ENCODE results near the gene TMEM187. TPM values are rescaled to one million over a fixed set of nuclear protein-coding genes. Genes with fewer than 3 reads are reported as not detected.

TMEM187 gene
- total RNA-seq, 2 experiments from 2014 or later = 6.2 to 6.7 TPM

- CTCF ChIA-PET = interaction anchor here (0.6 to 2.6 kb wide), 20 partner anchors 10 to 122 kb away, joined by 3 to 12 read pairs (median 4); partner anchors contain the start of gene TMEM187
- intact Hi-C loops (cut with micrococcal nuclease) = loop anchor here (1.0 kb wide), 1 partner anchor 38 kb away; no protein-coding TSS in a partner anchor
- H3K27me3 Mint-ChIP-seq (ENCODE audit: low read depth) = no peaks in the 10 kb centered on the region
- peaks cover 19% of the 10 kb centered on the region for H3K36me3 Mint-ChIP-seq (ENCODE audit: low read depth)
- no peak overlapping the region for H3K4me3 Mint-ChIP-seq
- H3K27ac Mint-ChIP-seq = peak overlapping the region; percentile 41
- no peaks in the 10 kb centered on the region for H3K9me3 Mint-ChIP-seq
- peaks cover 10% of the 10 kb centered on the region for H3K4me1 Mint-ChIP-seq (ENCODE audit: low read depth)
- peak; percentile 46 for DNase-seq
These were observed 41.2 kb downstream of the TMEM187 start for GRCh38 chrX:154013614-154014360.

DNA sequence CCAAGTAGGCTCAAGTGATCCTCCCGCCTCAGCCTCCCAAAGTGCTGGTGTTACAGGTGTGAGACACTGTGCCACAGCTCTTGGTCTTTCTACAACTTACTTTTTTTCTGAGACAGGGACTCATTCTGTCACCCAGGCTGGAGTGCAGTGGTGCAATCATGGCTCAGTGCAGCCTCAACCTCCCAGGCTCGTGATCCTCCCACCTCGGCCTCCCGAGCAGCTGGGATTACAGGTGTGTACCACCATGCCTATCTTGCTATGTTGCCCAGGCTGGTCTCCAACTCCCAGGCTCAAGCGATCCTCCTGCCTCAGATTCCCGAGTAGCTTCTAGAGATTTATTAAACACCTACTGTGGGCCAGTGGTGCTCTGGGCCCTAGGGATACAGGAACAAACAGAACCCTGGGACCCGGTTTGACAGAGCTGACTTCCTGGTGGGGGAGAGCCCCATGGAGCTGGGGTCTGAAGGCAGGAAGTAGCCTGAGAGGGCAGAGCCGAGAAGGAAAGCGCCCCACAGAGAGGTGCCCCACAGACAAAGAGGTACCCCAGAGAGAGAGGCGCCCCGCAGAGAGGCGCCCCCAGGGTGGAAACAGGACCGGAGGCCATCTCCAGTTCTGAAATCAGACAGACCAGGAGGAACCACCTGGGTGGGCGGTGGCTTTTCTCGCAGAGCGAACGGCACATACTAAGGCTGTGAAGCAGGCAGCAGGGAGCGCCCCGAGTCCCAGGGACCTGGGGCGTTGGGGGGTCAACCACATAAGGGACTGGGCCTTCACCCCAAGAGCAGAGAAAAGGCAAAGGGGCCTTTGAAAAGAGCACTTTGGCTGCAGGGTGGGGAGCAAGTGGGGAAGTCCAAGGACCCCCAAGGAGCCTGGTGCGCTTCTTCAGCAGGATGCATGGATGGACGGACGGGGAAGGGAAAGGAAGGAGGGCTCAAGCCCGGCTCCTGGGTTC lies 42.2 kb downstream of the TMEM187 start:
- Mint-ChIP-seq H3K27ac (no peak overlapping the region), H3K4me1 (ENCODE audit: low read depth) (peaks cover 11% of the 10 kb centered on the region), H3K9me3 (no peaks in the 10 kb centered on the region), H3K36me3 (ENCODE audit: low read depth) (peaks cover 21% of the 10 kb centered on the region), H3K4me3 (no peak overlapping the region), H3K27me3 (ENCODE audit: low read depth) (no peaks in the 10 kb centered on the region)
- intact Hi-C loops (cut with micrococcal nuclease) = loop anchor here (5.0 kb wide), 1 partner anchor 32 kb away; no protein-coding TSS in a partner anchor
- DNase-seq = no peak
- CTCF ChIA-PET = interaction anchor here (0.6 to 2.6 kb wide), 14 partner anchors 11 to 121 kb away, joined by 3 to 12 read pairs (median 5); partner anchors contain the start of gene TMEM187

- Mint-ChIP-seq H3K4me3 (peak overlapping the region; percentile 12), H3K9me3 (no peaks in the 10 kb centered on the region), H3K4me1 (ENCODE audit: low read depth) (peaks cover 11% of the 10 kb centered on the region), H3K27ac (peak overlapping the region; percentile 36), H3K27me3 (ENCODE audit: low read depth) (no peaks in the 10 kb centered on the region), H3K36me3 (ENCODE audit: low read depth) (peaks cover 21% of the 10 kb centered on the region)
- CTCF ChIA-PET = no interaction called here
- intact Hi-C loops (cut with micrococcal nuclease) = loop anchor here (5.0 kb wide), 1 partner anchor 33 kb away; no protein-coding TSS in a partner anchor
- no peak for DNase-seq
These were observed 43.2 kb downstream of the TMEM187 start for GRCh38 chrX:154015581-154016264.

GRCh38 chrX:154016366-154017076 lies 44.0 kb downstream of the TMEM187 start:
- Mint-ChIP-seq H3K27ac (peak overlapping the region; percentile 36), H3K36me3 (ENCODE audit: low read depth) (peaks cover 21% of the 10 kb centered on the region)
- CTCF ChIA-PET = no interaction called here

GRCh38 chrX:154017766-154018517 lies 45.4 kb downstream of the TMEM187 start:
- no peaks in the 10 kb centered on the region for H3K9me3 Mint-ChIP-seq

More at GRCh38 chrX:154016366-154017076, 44.0 kb downstream of the TMEM187 start:
- Mint-ChIP-seq H3K4me3 (no peak overlapping the region), H3K9me3 (no peaks in the 10 kb centered on the region), H3K4me1 (ENCODE audit: low read depth) (peaks cover 19% of the 10 kb centered on the region), H3K27me3 (ENCODE audit: low read depth) (no peaks in the 10 kb centered on the region)
- intact Hi-C loops (cut with micrococcal nuclease) = loop anchor here (5.0 kb wide), 1 partner anchor 34 kb away; no protein-coding TSS in a partner anchor
- DNase-seq = no peak

GRCh38 chrX:154018518-154019060 lies 46.0 kb downstream of the TMEM187 start:
- Mint-ChIP-seq H3K27me3 (ENCODE audit: low read depth) (no peaks in the 10 kb centered on the region), H3K4me3 (peak overlapping the region; percentile 84), H3K27ac (peak overlapping the region; percentile 90), H3K9me3 (no peaks in the 10 kb centered on the region), H3K4me1 (ENCODE audit: low read depth) (peaks cover 19% of the 10 kb centered on the region), H3K36me3 (ENCODE audit: low read depth) (peaks cover 20% of the 10 kb centered on the region)
- no peak for DNase-seq
- CTCF ChIA-PET = interaction anchor here (0.6 to 1.3 kb wide), 2 partner anchors 33 to 75 kb away, joined by 3 to 6 read pairs; no protein-coding TSS in a partner anchor
- intact Hi-C loops (cut with micrococcal nuclease) = loop anchor here (5.0 kb wide), 1 partner anchor 36 kb away; no protein-coding TSS in a partner anchor

More at GRCh38 chrX:154017766-154018517, 45.4 kb downstream of the TMEM187 start:
- Mint-ChIP-seq H3K27me3 (ENCODE audit: low read depth) (no peaks in the 10 kb centered on the region), H3K4me3 (peak overlapping the region; percentile 84), H3K27ac (peak overlapping the region; percentile 90), H3K36me3 (ENCODE audit: low read depth) (peaks cover 21% of the 10 kb centered on the region), H3K4me1 (ENCODE audit: low read depth) (peaks cover 19% of the 10 kb centered on the region)
- intact Hi-C loops (cut with micrococcal nuclease) = loop anchor here (5.0 kb wide), 1 partner anchor 36 kb away; no protein-coding TSS in a partner anchor
- DNase-seq = no peak
- CTCF ChIA-PET = interaction anchor here (0.6 to 1.3 kb wide), 2 partner anchors 34 to 75 kb away, joined by 3 to 6 read pairs; no protein-coding TSS in a partner anchor

DNA sequence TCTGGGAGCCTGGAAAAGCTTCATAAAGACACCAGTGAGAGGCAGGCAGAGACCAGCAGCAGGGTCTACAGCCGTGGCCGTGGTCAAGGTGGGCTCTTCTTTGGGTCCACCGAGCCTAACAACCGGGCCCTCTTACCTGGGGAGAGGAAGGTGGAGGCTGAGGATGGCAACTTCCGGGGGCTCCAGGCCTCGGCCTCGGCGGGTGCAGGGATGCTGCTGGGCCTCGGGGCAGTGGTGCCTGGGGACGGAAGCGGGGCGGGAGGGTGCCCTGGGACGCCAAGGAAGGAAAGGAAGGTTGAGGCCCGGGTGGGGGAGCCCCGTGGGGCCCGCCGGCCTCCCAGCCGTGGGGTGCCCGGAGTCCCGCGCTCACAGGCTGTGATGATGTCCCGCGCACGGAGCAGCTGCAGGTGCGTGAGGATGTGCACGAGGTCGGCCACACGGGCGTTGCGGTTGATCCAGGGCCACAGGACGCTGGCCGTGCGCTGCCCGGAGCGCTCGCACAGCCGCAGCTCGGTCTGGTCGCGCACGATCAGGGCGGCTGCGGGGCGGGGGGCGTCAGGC lies 46.6 kb downstream of the TMEM187 start:
- peak overlapping the region; percentile 84 for H3K4me3 Mint-ChIP-seq
- H3K27ac Mint-ChIP-seq = peak overlapping the region; percentile 90
- peaks cover 19% of the 10 kb centered on the region for H3K4me1 Mint-ChIP-seq (ENCODE audit: low read depth)
- H3K36me3 Mint-ChIP-seq (ENCODE audit: low read depth) = peaks cover 19% of the 10 kb centered on the region
- no peaks in the 10 kb centered on the region for H3K9me3 Mint-ChIP-seq
- intact Hi-C loops (cut with micrococcal nuclease) = loop anchor here (5.0 kb wide), 1 partner anchor 37 kb away; no protein-coding TSS in a partner anchor
- CTCF ChIA-PET = interaction anchor here (1.3 kb wide), 1 partner anchor 33 kb away, joined by 6 read pairs; no protein-coding TSS in a partner anchor
- peak; percentile 46 for DNase-seq
- no peaks in the 10 kb centered on the region for H3K27me3 Mint-ChIP-seq (ENCODE audit: low read depth)

- CTCF ChIA-PET = interaction anchor here (1.0 to 1.4 kb wide), 3 partner anchors 49 to 116 kb away, joined by 3 read pairs; partner anchors contain the start of gene HCFC1
- Mint-ChIP-seq H3K4me3 (peak within 1 kb of the TSS; percentile 88), H3K9me3 (no peaks in the 10 kb centered on the region), H3K27ac (peak within 1 kb of the TSS; percentile 92), H3K36me3 (ENCODE audit: low read depth) (peaks cover 16% of the 10 kb centered on the region), H3K4me1 (ENCODE audit: low read depth) (peaks cover 19% of the 10 kb centered on the region), H3K27me3 (ENCODE audit: low read depth) (no peaks in the 10 kb centered on the region)
- intact Hi-C loops (cut with micrococcal nuclease) = loop anchor here (1.0 to 5.0 kb wide), 6 partner anchors 17 to 93 kb away; partner anchors contain the start of genes ARHGAP4 and MECP2
- DNase-seq = peak; percentile 45
These were observed 47.3 kb downstream of the TMEM187 start, which contains the start of gene IRAK1 for GRCh38 chrX:154019633-154020528. Gene IRAK1, minus strand, starts transcription at chrX:154019902. Its CDS starts 90 bp downstream, at chrX:154019812.

DNA sequence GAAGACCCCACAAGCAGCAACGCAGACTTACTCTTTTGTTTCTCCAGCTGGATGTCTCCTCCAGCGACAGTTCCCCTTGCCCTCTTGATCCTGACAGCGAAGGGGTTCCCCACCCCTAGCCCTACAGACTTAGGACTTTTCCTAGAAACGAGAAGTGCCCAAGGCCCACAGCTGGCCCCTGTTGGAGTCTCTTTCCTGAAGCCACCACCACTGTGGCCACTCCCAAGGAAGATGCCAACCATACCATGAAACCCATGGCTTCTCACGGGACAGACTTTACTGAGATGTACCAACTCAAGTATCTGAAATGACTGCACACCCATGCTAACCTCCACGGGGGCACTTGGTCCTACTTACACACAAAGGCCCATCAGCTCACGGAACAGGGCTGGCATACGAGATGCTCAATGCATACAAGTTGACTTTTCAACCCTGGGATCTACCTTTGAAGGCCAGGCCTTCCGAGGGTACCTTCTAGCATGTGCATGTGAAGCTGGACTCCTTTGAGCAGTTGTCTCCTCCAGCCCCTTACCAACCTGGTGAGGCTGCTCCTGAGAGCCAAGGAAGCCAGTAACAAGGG lies 48.1 kb downstream of the TMEM187 start:
- peaks cover 19% of the 10 kb centered on the region for H3K4me1 Mint-ChIP-seq (ENCODE audit: low read depth)
- H3K4me3 Mint-ChIP-seq = peak overlapping the region; percentile 88
- CTCF ChIA-PET = interaction anchor here (1.0 to 1.4 kb wide), 3 partner anchors 49 to 115 kb away, joined by 3 read pairs; partner anchors contain the start of gene HCFC1
- peaks cover 14% of the 10 kb centered on the region for H3K36me3 Mint-ChIP-seq (ENCODE audit: low read depth)
- DNase-seq = peak; percentile 10
- no peaks in the 10 kb centered on the region for H3K27me3 Mint-ChIP-seq (ENCODE audit: low read depth)
- intact Hi-C loops (cut with micrococcal nuclease) = loop anchor here (1.0 to 5.0 kb wide), 5 partner anchors 16 to 93 kb away; partner anchors contain the start of genes ARHGAP4 and MECP2
- H3K9me3 Mint-ChIP-seq = no peaks in the 10 kb centered on the region
- peak overlapping the region; percentile 92 for H3K27ac Mint-ChIP-seq
